Chondrocyte (in vitro differentiated cells): Measurements from ENCODE around the gene UPF2. TPM values are rescaled to one million over a fixed set of nuclear protein-coding genes. Genes with fewer than 3 reads are reported as not detected.

Source experiments
- DNase-seq: peaks from one replicate; pipeline ENCODE4 v3.0.0; 2021; ENCODE audit warnings: mixed read lengths, low spot score
- H3K27ac Mint-ChIP-seq: one replicate; pipeline ENCODE4 v1.8.0; 2021; ENCODE audit warnings: mild to moderate bottlenecking, moderate library complexity, mixed read lengths; ENCODE audit not compliant: unreplicated experiment
- H3K27me3 Mint-ChIP-seq: 2 replicates; pipeline ENCODE4 v1.8.0; 2021; ENCODE audit warnings: low read depth, mixed read lengths
- H3K36me3 Mint-ChIP-seq: 2 replicates; pipeline ENCODE4 v1.8.0; 2021; ENCODE audit warnings: low read depth, mixed read lengths
- H3K4me1 Mint-ChIP-seq: 2 replicates; pipeline ENCODE4 v1.8.0; 2021; ENCODE audit warnings: low read depth, mild to moderate bottlenecking, mixed read lengths
- H3K4me3 Mint-ChIP-seq: one replicate; pipeline ENCODE4 v1.8.0; 2021; ENCODE audit warnings: mild to moderate bottlenecking, moderate library complexity, mixed read lengths; ENCODE audit not compliant: unreplicated experiment
- H3K9me3 Mint-ChIP-seq: 2 replicates; pipeline ENCODE4 v1.8.0; 2021; ENCODE audit warnings: low read depth, mixed read lengths
- CTCF ChIP-seq: fragments of 200-600 bp; sonication (generic); IDR thresholded peaks from 2 replicates; pipeline ENCODE4 v1.5.0; 2021; ENCODE audit warnings: antibody characterized with exemption, mild to moderate bottlenecking, moderate library complexity
- total RNA-seq: library from RNA; stranded (reverse); gene quantifications from 3 replicates; pipeline ENCODE4 v1.2.1, GENCODE V29; 2021

UPF2 gene
- total RNA-seq, 1 donor from 2014 or later, result 20.3 TPM

DNA sequence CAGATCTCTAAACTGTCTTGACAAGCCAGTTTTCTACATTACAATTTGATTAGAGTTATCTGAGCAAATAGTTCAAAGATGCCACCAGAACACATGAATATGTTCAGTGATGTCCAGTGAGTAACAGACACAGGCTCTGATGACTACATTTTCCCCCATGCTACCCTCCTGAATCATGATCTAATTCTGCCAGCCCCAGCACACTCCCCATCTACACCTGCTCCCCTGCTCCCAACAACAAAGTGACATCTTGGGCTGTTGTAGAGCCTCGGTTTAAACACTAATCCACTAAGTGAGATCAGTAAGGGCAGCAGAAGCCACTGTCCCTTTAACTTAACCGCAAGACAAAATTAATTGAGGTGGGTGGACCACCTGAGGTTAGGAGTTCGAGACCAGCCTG lies 114.9 kb downstream of the UPF2 start:
- Mint-ChIP-seq H3K4me1 (peaks cover 27% of the 10 kb centered on the region), H3K4me3 (no peak overlapping the region), H3K27ac (no peak overlapping the region), H3K9me3 (no peaks in the 10 kb centered on the region), H3K27me3 (no peaks in the 10 kb centered on the region), H3K36me3 (peaks cover 48% of the 10 kb centered on the region)
- DNase-seq, result no peak
- no peak for TF ChIP-seq CTCF

DNA sequence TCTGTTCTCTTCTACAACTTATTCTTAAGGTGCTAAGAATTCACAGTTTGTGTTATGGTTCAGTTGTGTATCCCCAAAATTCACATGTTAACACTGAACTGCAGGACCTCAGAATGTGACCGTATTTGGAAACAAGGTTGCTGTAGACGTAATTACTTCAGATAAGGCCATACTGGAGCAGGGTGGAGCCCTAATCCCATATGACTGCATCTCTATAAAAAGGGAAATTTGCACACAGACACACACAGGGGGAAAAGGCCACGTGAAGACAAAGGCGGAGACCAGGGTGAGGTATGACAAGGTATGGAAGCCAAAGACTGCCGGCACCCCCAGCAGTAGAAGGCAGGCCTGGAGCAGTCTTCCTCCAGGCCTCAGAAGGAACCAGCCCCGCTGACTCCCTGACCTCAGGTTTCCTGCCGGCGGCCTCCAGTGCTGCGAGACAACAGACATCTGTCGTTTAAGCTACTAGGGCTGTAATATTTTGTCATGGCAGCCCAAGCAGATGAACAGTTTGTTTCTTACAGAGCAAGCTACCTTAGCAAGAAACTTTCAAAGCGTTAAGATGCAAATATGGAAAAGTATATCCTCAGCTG lies 120.7 kb downstream of the UPF2 start:
- Mint-ChIP-seq H3K4me1 (peaks cover 14% of the 10 kb centered on the region), H3K9me3 (no peaks in the 10 kb centered on the region), H3K27ac (no peak overlapping the region), H3K27me3 (no peaks in the 10 kb centered on the region), H3K36me3 (peaks cover 36% of the 10 kb centered on the region), H3K4me3 (no peak overlapping the region)
- no peak for TF ChIP-seq CTCF
- DNase-seq, result no peak

GRCh38 chr10:11919271-11919670 lies 123.3 kb downstream of the UPF2 start:
- Mint-ChIP-seq H3K36me3 (peaks cover 20% of the 10 kb centered on the region), H3K4me3 (no peak overlapping the region), H3K27me3 (no peaks in the 10 kb centered on the region), H3K9me3 (no peaks in the 10 kb centered on the region), H3K27ac (no peak overlapping the region), H3K4me1 (peaks cover 17% of the 10 kb centered on the region)
- DNase-seq, result no peak
- TF ChIP-seq CTCF, result no peak

DNA sequence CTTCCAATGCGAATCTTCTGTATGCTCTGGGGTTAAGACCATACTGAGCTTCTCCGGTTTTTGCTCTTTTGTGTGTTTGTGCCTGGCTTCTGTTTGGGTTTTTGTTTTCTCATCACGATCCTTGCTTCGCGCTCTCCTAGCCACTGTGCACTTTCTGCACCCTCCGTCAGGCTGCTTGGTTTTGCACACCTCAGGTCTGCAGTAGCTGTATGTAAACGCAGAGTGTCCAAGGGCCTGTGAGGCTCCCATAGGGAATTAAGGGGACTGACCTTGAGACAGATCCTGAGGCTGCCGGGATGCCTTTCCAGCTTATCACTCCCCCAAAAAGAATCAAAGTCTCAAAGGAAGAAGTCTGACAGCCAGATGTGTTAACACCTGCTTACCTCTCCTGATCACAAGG lies 124.2 kb downstream of the UPF2 start:
- Mint-ChIP-seq H3K27ac (no peak overlapping the region), H3K4me3 (no peak overlapping the region)

GRCh38 chr10:11913079-11913641 lies 129.4 kb downstream of the UPF2 start:
- H3K4me3 Mint-ChIP-seq, result no peak overlapping the region
- H3K36me3 Mint-ChIP-seq, result no peaks in the 10 kb centered on the region
- no peak overlapping the region for H3K27ac Mint-ChIP-seq
- H3K27me3 Mint-ChIP-seq, result no peaks in the 10 kb centered on the region
- peaks cover 9% of the 10 kb centered on the region for H3K4me1 Mint-ChIP-seq
- DNase-seq, result no peak
- TF ChIP-seq CTCF, result no peak
- no peaks in the 10 kb centered on the region for H3K9me3 Mint-ChIP-seq

More for the DNA sequence above, 124.2 kb downstream of the UPF2 start:
- peaks cover 20% of the 10 kb centered on the region for H3K36me3 Mint-ChIP-seq
- H3K9me3 Mint-ChIP-seq, result no peaks in the 10 kb centered on the region
- H3K27me3 Mint-ChIP-seq, result no peaks in the 10 kb centered on the region
- TF ChIP-seq CTCF, result no peak
- DNase-seq, result no peak
- H3K4me1 Mint-ChIP-seq, result peaks cover 17% of the 10 kb centered on the region
